ENCODE measurements around the gene SLC25A41.
A peak's percentile ranks its signal among the peaks of the same experiment; 100 is the strongest.

SLC25A41 gene

DNA sequence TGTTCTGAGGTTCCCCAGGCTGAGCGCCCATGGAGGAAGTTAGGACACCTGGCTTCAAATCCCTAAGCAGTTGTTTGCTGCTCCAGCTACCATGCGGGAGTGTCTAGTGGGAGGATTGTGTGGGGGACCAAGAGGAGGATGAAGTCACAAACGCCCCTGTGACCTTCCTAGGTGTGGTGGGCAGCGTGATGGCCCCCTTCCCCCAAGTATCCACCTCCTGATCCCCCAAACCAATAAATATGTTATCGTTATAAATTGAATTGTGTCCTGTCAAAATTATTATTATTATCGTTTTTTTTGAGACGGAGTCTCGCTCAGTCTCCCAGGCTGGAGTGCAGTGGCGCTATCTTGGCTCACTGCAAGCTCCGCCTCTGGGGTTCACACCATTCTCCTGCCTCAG lies at the start of gene SLC25A41:
TSS of gene SLC25A41 (minus strand) at position 101 of the 400 bp plus-strand sequence. CDS start at position 31, 70 bp downstream.
- DNase-seq = no peak

DNA sequence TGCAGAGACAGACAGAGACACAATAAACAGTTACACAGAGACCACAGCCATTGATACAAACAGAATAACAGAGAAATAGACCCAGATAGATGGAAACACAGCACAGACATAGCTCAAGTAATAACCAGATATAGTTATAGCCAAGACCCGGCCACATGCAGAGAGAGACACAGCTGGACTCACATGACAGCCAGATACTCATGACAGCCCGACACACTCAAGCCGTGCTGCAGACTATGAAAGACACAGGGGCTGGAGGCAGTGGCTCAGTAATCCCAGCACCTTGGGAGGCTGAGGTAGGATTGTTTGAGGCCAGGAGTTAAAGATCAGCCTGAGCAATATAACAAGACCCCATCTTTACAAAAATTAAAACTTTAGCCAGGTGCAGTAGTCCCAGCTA lies 49.7 kb upstream of the SLC25A41 start:
- DNase-seq = no peak

DNA sequence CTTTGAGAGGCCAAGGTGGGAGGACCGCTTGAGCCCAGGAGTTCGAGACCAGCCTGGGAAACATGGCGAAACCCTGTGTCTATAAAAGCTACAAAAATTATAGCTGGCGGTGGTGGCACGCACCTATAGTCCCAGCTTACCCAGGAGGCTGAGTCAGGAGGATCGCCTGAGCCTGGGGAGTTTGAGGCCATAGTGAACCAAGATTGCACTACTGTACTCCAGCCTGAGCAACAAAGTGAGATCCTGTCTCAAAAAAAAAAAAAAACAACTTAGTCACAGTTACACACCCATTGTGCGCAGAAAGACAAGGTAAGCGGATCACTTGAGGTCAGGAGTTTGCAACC lies 48.8 kb upstream of the SLC25A41 start:
- no peak for DNase-seq

DNA sequence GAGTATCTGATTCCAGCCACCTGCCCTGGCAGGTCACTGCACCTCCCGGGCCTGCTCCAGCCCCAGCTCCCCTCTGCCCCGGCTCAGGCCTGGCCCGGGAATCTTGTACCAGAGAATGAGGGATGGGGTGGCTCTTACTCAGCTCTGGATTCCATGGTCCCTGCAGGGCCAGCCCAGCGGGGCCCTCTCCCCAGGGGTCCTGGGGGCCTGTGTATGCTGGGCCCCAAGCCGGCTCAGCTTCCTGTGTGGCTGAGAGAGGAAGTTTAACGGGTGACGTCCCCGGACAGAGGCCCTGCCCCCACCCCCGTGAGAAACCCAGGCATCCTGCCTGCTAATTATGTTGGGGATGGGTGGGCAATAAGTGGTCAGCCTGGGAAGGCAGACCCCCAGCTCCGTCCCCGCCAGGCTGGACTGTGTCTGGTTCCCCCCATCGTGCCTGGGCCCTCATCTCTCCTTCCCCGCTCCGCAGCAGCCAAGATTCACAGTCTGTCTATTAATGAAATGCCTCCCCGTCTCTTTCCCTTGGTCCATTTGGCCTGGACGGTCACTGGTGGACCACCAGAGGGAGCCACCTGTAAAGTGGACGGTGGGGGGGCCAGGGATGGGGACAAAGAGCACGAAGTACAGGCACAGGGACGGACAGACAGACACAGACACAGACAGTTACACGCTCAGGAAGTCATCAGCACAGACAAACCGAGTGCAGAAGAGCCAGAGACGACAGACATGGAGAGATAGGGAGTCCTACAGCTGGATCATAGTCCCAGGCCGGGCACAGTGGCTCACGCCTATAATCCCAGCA lies 48.2 kb upstream of the SLC25A41 start, which contains the start of gene DENND1C:
TSS of gene DENND1C (minus strand) at position 247 of the 802 bp plus-strand sequence. CDS start at position 155, 92 bp downstream.
- no peak for DNase-seq

DNA sequence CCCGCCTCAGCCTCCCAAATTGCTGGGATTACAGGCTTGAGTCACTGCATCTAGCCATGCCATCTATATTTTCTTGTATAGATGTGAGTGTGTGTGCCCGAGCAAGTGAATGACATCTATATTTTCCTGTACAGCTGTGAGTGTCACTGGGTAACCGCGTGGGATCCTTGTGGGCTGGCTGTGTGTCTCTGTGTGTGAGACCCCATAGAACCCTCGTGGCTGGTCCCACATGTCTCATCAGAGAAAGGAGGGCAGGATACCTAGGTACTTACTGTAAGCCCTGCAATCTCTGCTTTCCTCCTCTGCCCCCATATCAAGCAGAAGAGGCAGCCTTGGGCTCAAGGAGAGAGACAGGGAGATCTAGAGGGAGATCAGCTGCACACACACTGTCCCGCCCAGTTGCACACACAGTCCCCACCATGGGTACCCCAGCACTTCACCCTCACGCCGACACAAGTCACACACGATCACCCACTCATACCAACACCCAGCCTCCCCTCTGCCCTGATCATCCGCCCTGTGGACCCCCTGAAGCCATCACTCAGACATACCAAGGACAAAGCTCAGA lies 47.4 kb upstream of the SLC25A41 start:
- no peak for DNase-seq

DNA sequence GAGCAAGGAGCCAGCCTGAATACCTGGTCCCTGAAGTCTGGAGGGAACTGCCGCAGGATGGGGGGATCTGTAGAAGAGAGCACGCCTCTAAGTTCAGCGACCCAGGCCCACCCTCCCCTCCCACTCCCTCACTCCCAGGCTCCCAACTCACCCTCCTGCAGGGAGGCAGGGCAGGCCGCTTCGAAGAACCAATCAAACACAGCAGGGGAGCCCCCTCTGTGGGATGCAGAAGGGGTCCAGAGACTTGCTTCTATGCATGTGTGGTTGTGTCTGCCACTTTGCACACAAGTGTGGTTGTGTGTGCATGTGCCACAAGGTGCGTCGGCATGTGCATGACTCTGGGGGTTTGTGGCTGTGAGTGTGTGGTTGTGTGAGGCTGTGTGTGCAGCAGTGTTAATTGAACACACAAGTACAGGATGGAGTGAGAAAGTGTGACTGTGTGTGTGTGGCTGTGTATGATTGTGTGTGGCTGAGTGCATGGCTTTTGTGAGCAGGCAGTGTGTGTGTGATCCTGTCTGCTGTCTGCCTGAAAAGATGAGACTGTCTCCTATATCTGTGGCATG lies 46.4 kb upstream of the SLC25A41 start:
- DNase-seq = no peak

DNA sequence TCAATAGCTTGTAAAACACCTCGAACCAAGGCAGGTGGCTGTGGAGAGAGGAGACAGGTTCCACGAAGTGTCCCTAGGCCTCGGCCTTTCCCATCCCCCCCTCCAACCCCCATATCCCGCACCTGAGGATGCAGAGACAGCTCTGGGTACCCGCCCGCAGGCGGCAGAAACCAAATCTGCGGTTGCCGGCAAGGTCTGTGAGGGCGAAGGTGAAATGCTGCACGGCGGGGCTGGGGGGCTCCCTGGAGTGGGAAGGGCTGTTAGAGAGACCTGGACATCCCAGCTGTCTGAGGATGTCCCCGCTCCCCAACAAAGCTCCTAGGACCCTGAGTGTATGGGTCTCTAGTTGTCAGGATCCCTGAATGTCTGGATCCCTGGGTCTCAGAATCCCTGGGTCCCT lies 45.3 kb upstream of the SLC25A41 start:
- DNase-seq = no peak

DNA sequence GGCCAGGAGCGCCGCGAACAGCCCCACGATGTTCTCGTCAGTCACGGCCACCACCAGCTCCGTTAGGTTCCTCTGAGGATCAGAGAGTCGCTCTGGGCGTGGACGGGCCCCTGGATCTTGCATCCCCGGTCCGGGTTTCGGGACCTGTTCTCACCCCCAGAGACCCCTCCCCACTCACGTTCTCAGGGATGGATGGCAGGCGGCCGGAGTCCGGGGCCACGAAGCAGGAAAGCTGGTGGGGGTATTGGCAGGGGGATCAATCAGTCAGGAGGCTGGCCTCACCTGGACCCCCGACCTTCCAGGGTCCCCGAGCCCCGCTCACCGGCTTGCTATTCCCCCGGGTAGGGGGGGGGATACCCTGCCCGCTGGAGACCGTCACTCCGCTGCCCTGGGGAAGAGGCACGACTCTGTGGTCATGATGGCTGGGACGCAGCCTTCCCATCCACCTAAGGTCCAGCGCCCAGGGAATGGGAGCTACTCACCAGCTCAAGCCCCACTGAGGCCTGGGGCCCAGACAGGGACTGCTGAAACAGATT lies 43.4 kb upstream of the SLC25A41 start:
- no peak for DNase-seq

DNA sequence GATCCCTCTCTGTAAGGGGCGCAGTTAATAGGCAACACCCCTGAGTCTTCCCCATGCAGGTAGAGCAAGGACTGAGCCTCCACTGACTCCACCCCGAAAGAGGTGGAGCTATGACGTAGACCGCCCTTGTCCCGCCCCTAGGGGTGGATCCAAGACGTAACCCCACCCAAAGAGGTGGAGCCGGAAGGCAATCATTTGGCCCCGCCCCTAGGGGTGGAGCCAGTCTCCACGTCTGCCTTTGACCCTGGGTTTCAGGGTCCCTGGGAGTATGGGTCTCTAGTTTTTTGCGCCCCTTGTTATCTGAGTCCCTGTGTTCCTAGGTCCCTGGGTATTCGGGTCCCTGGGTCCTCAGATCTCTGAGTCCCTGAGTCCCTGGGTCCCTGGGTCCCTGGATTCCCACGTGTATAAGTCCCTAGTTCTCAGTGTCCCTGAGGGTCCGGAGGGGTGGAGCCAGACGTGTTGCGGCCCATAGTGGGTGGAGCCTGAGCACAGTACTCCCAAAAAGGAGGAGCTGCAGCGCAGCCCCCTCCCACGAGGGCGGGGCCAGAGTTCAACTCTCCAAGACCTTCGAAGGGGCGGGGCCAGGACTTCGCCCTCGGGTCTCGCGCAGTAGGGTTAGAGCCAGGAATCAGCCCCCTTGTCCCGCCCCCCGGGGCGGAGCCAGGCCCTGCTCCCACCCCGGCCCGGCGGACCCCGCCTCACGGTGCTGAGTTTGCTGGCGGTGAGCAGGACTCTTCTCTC lies 42.8 kb upstream of the SLC25A41 start:
- peak; percentile 66 for DNase-seq

DNA sequence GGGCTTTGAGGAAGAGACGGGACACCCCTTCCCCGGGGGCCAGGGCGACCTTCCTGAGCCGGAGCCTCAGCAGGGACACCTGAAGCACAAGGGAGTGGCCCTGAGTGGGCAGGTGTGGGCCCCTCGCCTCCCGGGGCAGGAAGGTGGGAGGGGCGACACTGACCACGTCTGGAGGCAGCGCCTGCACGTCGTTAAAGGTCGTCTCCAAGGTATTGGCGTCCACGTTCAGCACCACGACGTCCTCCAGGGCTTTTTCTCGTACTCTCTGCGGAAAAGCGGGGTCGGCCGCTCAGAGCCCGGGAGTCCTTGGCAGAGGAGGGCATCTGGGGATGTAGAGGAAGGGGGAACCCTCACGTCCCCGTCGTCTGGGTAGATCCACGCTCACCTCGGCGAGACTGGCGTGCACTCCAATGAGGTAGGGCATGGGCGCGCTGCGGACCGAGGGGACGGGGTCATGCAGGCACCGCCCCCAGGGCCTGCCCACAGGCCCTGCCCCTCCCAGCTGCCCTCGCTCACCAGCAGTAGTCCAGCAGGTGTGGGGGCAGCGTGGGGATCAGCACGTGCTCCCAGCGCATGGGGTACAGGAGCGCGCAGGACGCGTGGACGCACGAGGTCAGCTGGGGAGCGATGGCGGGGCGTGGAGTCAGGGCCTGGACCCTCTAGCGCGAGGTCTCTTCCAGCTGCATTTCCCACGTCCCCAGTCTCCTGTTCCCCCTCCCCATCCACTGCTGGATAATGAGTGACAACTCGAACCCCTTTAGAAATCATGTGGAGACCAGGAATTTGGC lies 42.0 kb upstream of the SLC25A41 start:
- no peak for DNase-seq

DNA sequence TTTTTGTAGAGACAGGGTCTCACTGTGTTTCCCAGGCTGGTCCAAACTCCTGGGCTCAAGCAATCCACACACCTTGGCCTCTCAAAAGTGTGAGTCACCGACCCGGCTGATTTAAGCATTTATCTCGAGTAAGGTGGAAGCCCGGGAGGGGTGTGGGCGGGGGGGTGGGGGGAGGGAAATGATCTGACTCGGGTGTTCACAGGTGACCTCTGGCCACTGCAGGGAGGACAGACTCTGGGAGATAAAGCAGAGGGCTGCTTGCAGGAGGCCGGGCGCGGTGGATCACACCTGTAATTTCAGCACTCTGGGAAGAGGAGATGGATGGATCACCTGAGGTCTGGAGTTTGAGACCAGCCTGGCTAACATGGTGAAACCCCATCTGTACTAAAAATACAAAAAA lies 40.1 kb upstream of the SLC25A41 start:
- no peak for DNase-seq

DNA sequence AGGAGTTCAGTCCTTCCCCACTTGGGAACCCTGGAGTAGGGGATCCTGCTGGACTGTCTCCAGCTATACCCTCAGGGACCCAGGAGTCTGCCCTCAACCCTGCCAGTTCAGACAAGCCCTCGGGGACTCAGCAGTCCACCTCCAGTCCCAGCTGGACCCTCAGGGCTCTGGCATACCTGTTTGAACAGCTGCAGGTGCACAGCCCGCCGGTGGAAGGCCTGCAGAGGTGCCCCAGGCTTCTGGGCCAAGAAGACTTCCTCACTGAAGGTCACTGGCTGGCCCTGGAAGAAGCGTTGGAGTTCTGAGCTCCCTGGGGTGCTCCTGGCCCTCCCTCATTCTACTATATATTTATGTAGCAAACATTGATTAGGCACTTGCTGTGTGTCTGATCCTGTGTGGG lies 39.1 kb upstream of the SLC25A41 start:
- no peak for DNase-seq

DNA sequence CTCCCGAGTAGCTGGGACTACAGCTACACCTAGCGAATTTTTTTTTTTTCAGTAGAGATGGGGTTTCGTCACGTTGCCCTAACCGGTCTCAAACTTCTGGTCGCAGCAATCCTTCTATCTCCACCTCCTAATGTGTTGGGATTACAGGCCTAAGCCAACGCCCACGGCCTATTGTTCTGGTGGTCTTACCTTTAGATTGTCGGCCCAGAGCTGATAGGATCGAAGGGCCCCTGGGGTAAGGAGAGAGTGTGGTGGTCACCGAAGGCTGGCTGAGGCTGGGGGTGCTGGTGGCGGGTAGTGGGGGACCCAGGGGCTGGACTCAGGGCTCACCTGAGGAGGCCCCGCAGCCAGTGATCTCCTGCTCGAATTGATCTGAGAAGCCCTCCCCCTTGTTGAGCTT lies 37.5 kb upstream of the SLC25A41 start:
- DNase-seq = no peak

DNA sequence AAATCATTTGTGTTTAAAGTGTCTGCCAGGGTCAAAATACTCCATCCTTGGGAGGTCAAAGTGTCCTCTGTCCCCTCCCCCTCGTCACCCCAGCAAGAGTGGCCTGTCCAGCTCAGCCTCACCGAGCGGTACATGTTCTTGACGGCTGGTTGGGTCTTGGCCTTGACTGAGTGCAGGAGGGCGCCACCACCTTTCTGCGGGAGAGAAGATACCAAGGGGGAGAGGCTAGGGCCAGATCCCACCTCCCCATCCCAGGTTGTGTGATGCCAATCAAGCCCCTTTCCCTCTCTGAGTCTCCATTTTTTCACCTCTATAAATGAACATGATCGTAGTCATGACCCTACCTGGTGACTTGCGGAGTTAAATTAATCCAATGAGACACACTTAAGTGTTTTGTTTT lies 36.6 kb upstream of the SLC25A41 start:
- DNase-seq = no peak

DNA sequence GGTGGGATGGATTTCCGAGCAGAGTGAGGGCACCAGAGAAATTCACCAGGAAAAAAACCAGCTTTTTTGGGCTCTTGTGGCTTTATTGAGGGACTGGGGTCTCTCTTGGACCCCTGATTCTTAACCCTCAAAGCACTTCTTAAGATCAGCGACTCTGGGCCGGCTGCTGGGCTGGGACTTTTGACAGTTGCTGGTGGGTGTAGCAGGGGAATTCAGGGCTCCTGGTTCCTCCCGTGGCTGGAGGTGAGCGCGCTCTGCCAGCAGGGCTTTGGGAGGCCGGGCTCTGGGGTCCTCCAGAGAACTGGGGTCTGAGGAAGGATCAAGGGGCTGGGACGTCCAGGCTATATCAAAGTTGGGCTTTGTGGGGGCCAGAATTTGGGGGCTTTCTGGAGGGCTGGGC lies 33.8 kb upstream of the SLC25A41 start:
- DNase-seq = no peak

DNA sequence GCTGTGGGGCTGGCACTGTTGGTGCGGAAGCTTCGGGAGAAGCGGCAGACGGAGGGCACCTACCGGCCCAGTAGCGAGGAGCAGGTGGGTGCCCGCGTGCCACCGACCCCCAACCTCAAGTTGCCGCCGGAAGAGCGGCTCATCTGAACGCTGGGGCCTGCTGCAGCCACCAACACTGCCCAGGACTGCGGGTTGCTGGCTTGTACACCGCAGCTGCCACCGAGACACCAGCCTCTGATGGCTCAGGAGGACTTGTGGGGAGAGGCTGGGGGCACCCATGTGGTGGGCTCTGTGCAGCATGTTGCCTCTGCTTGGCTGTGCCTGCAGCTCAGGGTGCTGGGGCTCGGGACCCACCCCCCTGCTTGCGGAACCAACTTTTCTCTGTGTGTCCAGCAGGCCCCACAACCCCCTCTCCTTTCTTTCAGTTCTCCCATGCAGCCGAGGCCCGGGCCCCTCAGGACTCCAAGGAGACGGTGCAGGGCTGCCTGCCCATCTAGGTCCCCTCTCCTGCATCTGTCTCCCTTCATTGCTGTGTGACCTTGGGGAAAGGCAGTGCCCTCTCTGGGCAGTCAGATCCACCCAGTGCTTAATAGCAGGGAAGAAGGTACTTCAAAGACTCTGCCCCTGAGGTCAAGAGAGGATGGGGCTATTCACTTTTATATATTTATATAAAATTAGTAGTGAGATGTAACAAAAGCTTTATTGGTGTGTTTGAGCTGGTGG lies 33.1 kb upstream of the SLC25A41 start:
- DNase-seq = no peak

DNA sequence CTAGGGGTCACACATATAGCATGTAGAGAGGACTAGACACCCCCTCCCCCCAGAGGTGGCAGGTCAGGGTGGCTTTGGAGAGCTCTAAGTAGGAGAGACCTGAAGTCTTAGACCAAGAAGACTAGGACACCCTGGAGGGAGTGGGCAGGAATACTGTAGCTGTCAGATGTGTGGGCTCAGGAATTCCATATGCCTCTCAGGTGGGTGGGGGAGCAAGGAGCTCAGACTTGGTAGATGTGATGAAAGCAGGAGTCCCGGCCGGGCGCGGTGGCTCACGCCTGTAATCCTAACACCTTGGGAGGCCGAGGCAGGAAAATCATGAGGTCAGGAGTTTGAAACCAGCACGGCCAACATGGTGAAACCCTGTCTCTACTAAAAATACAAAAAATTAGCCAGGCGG lies 32.1 kb upstream of the SLC25A41 start:
- no peak for DNase-seq

DNA sequence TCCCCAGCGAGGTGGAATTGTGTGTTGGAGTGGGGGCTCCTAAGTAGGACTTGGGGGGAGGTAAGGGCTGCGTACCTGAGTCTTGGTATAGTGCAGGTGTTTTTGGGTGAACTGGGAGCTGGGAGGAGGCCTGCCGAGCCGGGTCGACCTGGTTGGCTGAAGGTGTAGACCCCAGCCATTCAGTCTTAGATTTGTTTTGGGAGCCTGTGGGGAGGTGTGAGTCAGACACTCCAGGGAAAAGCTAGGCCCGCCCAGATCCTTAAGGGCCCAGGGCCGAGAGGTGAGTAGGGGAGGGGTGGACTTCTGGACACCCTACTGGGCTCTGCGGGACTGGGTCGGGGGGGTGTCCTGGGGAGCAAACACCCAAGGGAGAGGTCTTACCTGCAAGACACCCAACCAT lies 31.4 kb upstream of the SLC25A41 start:
- DNase-seq = no peak

DNA sequence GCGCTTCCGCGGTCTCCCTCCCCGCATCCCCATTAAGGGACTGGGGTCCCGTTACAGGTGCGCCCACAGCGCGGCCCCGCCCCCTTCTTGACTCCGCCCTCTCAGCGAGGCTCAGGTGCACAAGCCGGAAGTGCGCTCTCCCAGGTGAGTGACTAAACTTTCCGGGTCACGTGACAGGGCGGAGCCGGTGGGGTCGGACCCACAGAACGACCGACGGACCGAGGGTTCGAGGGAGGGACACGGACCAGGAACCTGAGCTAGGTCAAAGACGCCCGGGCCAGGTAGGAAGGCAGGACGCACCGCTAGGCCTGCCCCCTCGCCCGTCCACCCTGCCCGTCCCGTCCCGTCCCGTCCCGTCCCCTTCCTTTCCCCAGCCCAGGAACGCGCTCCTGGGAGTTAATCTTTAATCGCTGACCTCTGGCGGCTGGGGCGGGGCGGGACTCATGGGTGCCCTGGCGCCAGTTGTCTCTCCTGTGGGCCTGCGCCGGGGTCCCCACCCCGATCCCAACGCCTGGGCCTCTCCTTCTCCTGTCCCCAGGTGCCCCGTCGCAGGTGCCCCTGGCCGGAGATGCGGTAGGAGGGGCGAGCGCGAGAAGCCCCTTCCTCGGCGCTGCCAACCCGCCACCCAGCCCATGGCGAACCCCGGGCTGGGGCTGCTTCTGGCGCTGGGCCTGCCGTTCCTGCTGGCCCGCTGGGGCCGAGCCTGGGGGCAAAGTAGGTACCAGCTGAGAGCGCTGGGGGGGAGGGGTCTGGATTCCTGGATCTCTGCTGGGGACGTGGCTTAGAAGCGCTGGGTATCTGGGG lies 30.7 kb upstream of the SLC25A41 start, which contains the start of gene CRB3:
TSS of gene CRB3 (plus strand) at position 202 of the 804 bp plus-strand sequence. CDS start at position 633, 431 bp downstream.
- DNase-seq = peak; percentile 80

DNA sequence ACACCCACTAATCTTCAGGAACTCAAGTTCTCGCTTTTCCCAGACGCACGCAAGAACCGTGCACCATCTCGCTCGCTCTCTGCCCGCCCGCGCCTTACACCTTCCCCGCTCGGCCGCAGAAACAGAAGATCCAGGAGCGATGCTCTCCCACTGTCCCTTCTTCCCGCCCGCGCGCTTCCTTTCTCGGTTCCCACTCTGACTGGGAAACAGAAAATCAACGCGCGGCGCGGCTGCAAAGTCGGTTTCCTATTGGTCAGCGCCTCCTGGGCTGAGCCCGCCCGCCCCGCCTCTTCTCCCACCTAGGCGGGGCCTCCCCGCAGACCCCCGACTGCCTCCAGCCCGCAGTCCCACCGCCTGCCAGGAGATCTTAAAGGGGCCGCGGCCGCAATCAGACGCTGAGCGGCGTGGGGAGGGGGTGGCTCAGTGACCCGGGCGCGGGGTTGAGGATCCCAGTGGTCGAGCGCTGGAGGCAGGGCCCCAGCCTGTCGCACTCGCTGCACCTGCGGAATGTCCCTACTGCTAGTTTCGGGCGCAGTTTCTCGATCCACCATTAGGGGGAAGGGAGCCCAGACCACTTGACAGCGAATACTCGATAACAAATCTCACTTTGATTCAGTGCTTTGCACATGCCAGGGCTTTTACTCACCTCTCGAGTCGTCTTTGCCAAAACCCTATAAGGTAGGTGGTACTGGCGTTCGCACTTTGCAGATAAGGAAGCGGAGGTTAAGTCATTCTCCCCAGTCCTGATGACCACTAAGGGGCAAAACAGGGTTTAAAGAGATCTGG lies 26.7 kb upstream of the SLC25A41 start:
- peak; percentile 97 for DNase-seq
